GM12875 (cell line): ENCODE data around the gene COL19A1.

ENCODE experiments used
- H3K4me3 ChIP-seq: one replicate; pipeline ENCODE4 v1.5.1; 2011; ENCODE audit warnings: low read depth, low read length, control low read depth
- CTCF ChIP-seq: IDR thresholded peaks from 2 replicates; pipeline ENCODE4 v1.5.1; 2011; ENCODE audit warnings: low read depth, mild to moderate bottlenecking, control low read depth, inconsistent platforms, low read length, moderate library complexity, borderline replicate concordance; ENCODE audit not compliant: insufficient read depth

The COL19A1 gene

GRCh38 chr6:69973138-69973537, 106.8 kb downstream of the COL19A1 start:
- H3K4me3 ChIP-seq, result no peak overlapping the region
- TF ChIP-seq CTCF, result no peak

GRCh38 chr6:69973763-69974162, 107.4 kb downstream of the COL19A1 start:
- no peak for TF ChIP-seq CTCF
- H3K4me3 ChIP-seq, result no peak overlapping the region

GRCh38 chr6:69974193-69974592, 107.8 kb downstream of the COL19A1 start:
- no peak for TF ChIP-seq CTCF
- H3K4me3 ChIP-seq, result no peak overlapping the region

DNA sequence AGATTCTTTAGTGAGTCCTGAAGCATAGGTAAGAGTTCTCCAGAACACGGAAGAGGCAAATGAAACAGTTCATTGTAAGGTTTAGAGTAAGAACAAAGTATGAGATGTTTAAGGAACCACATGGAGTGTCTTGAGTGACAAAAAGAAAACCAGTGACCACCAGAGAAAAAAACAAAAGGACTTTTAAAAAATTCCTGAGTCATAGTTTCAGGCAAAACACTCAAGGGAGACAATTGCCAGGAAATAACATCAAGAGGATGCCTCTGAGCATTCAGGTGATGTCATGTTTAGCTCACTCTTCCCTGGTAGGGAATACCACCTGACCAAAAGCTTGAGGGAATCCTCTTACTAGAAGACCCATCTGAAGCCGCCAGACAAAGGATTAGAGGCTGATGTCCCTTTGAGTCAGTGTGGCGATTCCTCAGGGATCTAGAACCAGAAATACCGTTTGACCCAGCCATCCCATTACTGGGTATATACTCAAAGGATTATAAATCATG, 110.3 kb downstream of the COL19A1 start:
- no peak for TF ChIP-seq CTCF
- no peak overlapping the region for H3K4me3 ChIP-seq

GRCh38 chr6:69980624-69981023, 114.3 kb downstream of the COL19A1 start:
- TF ChIP-seq CTCF, result no peak
- H3K4me3 ChIP-seq, result no peak overlapping the region

DNA sequence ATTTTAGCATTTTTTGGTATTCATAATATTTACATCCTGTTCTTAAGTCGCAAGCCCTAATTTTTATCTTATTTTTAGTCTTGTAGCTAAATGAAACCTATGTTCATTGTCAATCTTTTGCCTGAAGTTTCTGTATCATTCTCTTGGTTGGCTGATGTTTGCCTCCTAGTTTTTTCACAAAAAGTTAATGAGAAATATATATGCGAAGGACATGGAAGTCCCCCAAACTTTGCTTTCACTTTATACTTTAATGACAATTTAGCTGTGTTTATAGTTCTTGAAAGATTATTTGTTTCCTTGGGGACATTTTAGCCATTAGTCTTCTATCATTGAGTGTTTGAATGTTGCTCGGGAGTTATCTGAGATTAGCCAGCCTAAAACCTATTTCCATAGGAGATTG, 118.2 kb downstream of the COL19A1 start:
- TF ChIP-seq CTCF, result no peak
- H3K4me3 ChIP-seq, result no peak overlapping the region

DNA sequence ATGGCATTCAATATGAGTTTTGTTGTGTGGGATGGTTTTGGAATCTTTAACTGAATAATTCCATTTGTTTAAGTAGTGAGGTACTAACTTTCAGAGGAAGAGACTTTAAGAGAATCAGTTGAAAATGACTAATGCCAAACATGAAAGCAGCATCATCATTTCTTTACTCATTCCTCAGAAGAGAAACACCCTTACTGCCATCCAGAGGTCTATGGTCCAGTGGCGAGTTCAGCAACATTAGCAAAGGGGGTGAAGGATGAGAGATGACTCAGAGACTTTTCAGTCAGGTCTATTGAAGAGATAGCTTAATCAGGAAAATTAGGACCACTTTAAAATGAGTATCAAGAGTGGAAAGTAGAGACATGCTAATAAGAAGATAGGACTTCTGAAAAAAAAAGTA, 118.8 kb downstream of the COL19A1 start:
- no peak for TF ChIP-seq CTCF
- H3K4me3 ChIP-seq, result no peak overlapping the region
